ENCODE data around the gene ARMC2. TPM values are rescaled to one million over a fixed set of nuclear protein-coding genes. Genes with fewer than 3 reads are reported as not detected.
"Not testable (repeated sequence)": the region's sequence is repeated elsewhere in the genome, so short reads cannot be mapped to it uniquely, and the experiment has no call there.

ARMC2 gene
- total RNA-seq, 1 donor from 2014 or later = 11.5 TPM

DNA sequence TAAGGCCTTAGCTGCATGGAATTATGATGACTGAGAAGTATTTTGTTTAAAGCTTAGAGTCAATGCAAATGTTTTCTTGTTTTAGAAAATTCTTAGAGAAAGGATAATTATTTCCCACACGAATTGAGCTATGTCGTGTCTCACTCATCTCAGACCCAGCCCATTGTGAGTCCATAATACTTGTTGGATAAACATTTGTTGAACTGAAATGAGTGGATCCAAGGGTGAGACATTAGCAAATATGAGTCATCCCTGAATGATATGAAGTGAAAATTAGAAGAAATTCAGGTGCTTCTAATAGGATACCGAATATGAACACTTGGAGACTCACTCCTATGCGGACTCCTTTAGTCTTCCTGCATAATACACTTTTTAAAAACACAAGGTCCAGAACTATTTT, 41.6 kb upstream of the ARMC2 start:
- intact Hi-C loops (cut with DNase I) = no loop called here
- H3K36me3 ChIP-seq = no peaks in the 10 kb centered on the region
- no peaks in the 10 kb centered on the region for H3K9me3 ChIP-seq
- DNase-seq (ENCODE audit: extremely low spot score in 2 of 2) = no peak
- H3K27ac ChIP-seq = no peak overlapping the region
- H3K4me3 ChIP-seq = no peak overlapping the region
- H3K27me3 ChIP-seq = no peaks in the 10 kb centered on the region
- no peaks in the 10 kb centered on the region for H3K4me1 ChIP-seq
- TF ChIP-seq POLR2AphosphoS5 (IDR thresholded peaks at IDR 0.05; ENCODE audit: insufficient read depth in 1 of 2, low read depth in 1 of 2) (no peak), POLR2A (IDR thresholded peaks at IDR 0.05) (no peak)
- TF ChIP-seq, protein P1, sequence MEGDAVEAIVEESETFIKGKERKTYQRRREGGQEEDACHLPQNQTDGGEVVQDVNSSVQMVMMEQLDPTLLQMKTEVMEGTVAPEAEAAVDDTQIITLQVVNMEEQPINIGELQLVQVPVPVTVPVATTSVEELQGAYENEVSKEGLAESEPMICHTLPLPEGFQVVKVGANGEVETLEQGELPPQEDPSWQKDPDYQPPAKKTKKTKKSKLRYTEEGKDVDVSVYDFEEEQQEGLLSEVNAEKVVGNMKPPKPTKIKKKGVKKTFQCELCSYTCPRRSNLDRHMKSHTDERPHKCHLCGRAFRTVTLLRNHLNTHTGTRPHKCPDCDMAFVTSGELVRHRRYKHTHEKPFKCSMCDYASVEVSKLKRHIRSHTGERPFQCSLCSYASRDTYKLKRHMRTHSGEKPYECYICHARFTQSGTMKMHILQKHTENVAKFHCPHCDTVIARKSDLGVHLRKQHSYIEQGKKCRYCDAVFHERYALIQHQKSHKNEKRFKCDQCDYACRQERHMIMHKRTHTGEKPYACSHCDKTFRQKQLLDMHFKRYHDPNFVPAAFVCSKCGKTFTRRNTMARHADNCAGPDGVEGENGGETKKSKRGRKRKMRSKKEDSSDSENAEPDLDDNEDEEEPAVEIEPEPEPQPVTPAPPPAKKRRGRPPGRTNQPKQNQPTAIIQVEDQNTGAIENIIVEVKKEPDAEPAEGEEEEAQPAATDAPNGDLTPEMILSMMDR (IDR thresholded peaks at IDR 0.05) = no peak

DNA sequence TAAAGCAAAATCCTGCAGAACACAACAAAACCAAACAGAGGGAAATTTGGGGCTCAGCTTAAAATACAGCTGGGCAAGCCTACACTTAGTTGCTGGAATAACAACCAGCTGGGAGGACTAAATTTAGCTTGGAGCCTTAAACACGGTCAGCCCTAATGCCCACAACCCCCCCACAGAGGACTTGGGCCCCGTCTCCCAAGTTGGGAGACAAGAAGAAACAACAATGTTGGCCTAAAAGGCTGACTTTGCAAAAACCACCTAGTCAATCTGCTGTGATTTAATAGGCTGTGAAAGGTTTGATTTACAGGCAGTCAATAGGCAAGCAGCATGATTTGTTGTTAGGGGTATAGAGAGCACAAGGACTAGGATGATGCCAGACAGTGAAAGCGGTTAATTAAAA, 40.3 kb upstream of the ARMC2 start:
- TF ChIP-seq, protein P1 (IDR thresholded peaks at IDR 0.05) = no peak
- TF ChIP-seq POLR2A (IDR thresholded peaks at IDR 0.05) (no peak), POLR2AphosphoS5 (IDR thresholded peaks at IDR 0.05; ENCODE audit: insufficient read depth in 1 of 2, low read depth in 1 of 2) (no peak)
- intact Hi-C loops (cut with DNase I) = no loop called here

DNA sequence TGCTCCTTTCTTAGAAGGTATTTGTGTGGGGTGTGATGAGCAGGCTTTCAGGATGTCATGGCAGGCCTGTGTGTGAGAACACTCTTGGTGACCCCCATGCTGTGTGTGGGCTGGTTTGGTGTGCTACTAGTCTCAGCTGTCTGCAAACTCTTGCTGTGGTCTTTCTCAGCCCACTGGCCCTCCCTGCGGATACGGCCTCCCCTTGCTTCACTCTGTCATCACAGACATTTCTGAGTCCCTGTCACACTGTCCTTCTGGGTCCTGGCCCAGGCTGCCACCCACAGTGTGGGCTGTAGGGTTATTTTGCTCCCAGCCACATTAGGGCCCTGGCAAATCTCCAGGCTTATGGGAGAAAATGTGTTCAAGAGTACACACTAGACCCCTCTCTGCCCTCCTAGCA, 39.0 kb upstream of the ARMC2 start:
- Histone ChIP-seq H3K27me3 (no peaks in the 10 kb centered on the region), H3K4me3 (no peak overlapping the region), H3K27ac (no peak overlapping the region), H3K4me1 (no peaks in the 10 kb centered on the region), H3K9me3 (no peaks in the 10 kb centered on the region), H3K36me3 (no peaks in the 10 kb centered on the region)
- DNase-seq (ENCODE audit: extremely low spot score in 2 of 2) = no peak
- intact Hi-C loops (cut with DNase I) = no loop called here
- TF ChIP-seq, protein P1 (IDR thresholded peaks at IDR 0.05) = no peak
- no peak for TF ChIP-seq POLR2A (IDR thresholded peaks at IDR 0.05)
- TF ChIP-seq POLR2AphosphoS5 (IDR thresholded peaks at IDR 0.05; ENCODE audit: insufficient read depth in 1 of 2, low read depth in 1 of 2) = no peak

More for the DNA sequence above, 40.3 kb upstream of the ARMC2 start:
- Histone ChIP-seq H3K36me3 (no peaks in the 10 kb centered on the region), H3K4me1 (no peaks in the 10 kb centered on the region), H3K9me3 (no peaks in the 10 kb centered on the region), H3K27me3 (no peaks in the 10 kb centered on the region), H3K4me3 (no peak overlapping the region), H3K27ac (no peak overlapping the region)
- DNase-seq (ENCODE audit: extremely low spot score in 2 of 2) = no peak

DNA sequence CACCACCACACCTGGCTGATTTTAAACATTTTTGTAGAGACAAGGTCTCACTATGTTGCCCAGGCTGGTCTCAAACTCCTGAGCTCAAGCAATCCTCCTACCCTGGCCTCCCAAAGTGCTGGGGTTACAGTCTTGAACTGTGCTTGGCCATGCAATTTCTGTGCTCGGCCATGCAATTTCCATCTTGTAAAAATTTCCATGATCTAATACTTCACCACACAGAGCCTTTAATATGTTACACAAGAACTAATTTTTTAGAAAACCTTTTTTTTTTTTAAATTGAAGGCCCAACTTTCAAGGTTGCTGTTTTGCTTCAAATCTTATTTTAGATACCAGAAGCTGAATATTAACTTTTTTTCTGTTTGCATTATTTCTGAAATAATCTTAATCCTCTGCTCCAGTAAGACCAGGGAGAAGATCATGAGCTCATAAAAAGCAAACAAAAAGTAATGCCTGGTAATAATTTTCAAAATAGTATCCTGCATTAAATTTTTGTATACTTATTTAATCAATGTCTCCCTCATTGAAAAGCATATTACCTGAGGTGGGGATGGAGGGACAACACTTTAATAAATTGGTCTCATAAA, 38.1 kb upstream of the ARMC2 start:
- Histone ChIP-seq H3K27me3 (no peaks in the 10 kb centered on the region), H3K4me3 (no peak overlapping the region), H3K9me3 (no peaks in the 10 kb centered on the region), H3K36me3 (no peaks in the 10 kb centered on the region), H3K27ac (no peak overlapping the region), H3K4me1 (no peaks in the 10 kb centered on the region)
- intact Hi-C loops (cut with DNase I) = no loop called here
- no peak for DNase-seq (ENCODE audit: extremely low spot score in 2 of 2)
- TF ChIP-seq POLR2A (IDR thresholded peaks at IDR 0.05) (no peak), POLR2AphosphoS5 (IDR thresholded peaks at IDR 0.05; ENCODE audit: insufficient read depth in 1 of 2, low read depth in 1 of 2) (no peak)
- TF ChIP-seq, protein P1 (IDR thresholded peaks at IDR 0.05) = no peak

DNA sequence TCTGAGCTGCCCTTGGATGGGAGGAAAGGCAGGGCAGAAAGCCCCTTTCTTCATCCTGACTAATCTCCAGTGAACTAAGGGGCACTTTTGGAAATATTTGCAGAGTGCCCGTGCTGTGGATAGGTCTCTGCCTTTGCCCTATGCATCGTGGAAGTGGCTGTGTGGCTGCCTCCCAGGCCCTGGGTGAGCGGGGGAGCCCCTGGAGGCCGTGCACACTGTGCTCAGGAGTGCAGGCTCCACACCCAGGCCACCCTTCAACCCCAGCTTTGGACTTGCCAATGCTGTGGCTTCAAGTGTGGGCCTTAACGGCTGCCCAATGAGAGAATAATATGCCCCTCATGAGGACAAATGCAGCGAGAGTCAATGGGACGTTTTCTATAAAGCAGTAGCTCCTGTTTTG, 36.7 kb upstream of the ARMC2 start:
- intact Hi-C loops (cut with DNase I) = no loop called here
- DNase-seq (ENCODE audit: extremely low spot score in 2 of 2) = no peak
- Histone ChIP-seq H3K27me3 (no peaks in the 10 kb centered on the region), H3K9me3 (no peaks in the 10 kb centered on the region), H3K4me3 (no peak overlapping the region), H3K36me3 (no peaks in the 10 kb centered on the region), H3K27ac (no peak overlapping the region), H3K4me1 (no peaks in the 10 kb centered on the region)
- TF ChIP-seq POLR2A (IDR thresholded peaks at IDR 0.05) (no peak), POLR2AphosphoS5 (IDR thresholded peaks at IDR 0.05; ENCODE audit: insufficient read depth in 1 of 2, low read depth in 1 of 2) (no peak)
- TF ChIP-seq, protein P1 (IDR thresholded peaks at IDR 0.05) = no peak

DNA sequence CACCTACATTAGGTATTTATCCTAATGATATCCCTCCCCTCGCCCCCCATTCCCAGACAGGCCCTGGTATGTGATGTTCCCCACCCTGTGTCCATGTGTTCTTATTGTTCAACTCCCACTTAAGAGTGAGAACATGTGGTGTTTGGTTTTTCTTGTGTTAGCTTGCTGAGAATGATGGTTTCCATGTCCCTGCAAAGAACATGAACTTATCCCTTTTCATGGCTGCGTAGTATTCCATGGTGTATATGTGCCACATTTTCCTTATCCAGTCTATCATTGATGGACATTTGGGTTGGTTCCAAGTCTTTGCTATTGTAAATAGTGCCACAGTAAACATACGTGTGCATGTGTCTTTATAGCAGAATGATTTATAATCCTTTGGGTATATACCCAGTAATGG, 35.0 kb upstream of the ARMC2 start:
- H3K27me3 ChIP-seq; H3K36me3 ChIP-seq; DNase-seq (ENCODE audit: extremely low spot score in 2 of 2); intact Hi-C loops (cut with DNase I); H3K9me3 ChIP-seq; H3K4me1 ChIP-seq; H3K4me3 ChIP-seq; H3K27ac ChIP-seq: not testable (repeated sequence)

DNA sequence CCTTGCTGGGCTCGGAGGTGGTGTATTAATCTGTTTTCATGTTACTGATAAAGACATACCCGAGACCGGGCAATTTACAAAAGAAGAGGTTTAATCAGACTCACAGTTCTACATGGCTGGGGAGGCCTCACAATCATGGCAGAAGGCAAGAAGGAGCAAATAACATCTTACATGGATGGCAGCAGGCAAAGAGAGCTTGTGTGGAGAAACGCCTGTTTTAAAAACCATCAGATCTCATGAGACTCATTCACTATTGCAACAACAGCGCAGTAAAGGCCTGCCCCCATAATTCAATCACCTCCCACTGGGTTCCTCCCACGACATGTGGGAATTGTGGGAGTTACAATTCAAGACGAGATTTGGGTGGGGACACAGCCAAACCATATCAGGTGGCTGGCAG, 30.9 kb upstream of the ARMC2 start:
- H3K9me3 ChIP-seq; DNase-seq (ENCODE audit: extremely low spot score in 2 of 2); H3K27me3 ChIP-seq; H3K27ac ChIP-seq; H3K4me3 ChIP-seq; intact Hi-C loops (cut with DNase I); H3K36me3 ChIP-seq; H3K4me1 ChIP-seq: not testable (repeated sequence)
